ENCODE data around the gene HNRNPA1.

The HNRNPA1 gene

DNA sequence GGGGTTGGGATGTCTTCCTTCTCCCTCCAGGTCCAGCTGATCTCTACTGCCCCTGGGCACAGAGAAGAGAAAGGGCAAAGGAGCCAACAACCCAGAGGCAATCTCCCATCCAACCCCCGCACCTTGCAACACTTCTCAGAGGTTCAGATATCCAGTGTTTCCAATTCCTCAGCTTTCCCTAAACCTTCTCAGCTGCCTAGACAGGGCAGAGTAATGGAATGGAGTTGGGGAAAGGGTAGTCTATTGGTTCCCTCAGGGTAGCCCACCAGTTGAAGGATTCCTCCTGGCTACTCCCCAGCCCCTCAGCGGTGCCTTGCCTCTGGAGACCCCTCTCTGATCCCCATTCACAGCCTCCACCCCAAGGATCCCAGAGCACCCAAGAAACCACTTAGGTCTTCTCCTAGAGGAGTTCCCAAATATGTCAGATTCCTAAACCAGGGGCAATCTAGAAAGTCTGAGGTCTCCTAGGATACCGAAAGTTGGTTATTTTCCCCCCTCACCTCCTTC lies 19.8 kb downstream of the HNRNPA1 start:
- DNase-seq (ENCODE audit: low spot score), result no peak
- H3K27ac ChIP-seq, result no peak overlapping the region
- TF ChIP-seq, protein P1, sequence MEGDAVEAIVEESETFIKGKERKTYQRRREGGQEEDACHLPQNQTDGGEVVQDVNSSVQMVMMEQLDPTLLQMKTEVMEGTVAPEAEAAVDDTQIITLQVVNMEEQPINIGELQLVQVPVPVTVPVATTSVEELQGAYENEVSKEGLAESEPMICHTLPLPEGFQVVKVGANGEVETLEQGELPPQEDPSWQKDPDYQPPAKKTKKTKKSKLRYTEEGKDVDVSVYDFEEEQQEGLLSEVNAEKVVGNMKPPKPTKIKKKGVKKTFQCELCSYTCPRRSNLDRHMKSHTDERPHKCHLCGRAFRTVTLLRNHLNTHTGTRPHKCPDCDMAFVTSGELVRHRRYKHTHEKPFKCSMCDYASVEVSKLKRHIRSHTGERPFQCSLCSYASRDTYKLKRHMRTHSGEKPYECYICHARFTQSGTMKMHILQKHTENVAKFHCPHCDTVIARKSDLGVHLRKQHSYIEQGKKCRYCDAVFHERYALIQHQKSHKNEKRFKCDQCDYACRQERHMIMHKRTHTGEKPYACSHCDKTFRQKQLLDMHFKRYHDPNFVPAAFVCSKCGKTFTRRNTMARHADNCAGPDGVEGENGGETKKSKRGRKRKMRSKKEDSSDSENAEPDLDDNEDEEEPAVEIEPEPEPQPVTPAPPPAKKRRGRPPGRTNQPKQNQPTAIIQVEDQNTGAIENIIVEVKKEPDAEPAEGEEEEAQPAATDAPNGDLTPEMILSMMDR (IDR thresholded peaks at IDR 0.05), result no peak
- H3K4me3 ChIP-seq, result peak overlapping the region; percentile 59

DNA sequence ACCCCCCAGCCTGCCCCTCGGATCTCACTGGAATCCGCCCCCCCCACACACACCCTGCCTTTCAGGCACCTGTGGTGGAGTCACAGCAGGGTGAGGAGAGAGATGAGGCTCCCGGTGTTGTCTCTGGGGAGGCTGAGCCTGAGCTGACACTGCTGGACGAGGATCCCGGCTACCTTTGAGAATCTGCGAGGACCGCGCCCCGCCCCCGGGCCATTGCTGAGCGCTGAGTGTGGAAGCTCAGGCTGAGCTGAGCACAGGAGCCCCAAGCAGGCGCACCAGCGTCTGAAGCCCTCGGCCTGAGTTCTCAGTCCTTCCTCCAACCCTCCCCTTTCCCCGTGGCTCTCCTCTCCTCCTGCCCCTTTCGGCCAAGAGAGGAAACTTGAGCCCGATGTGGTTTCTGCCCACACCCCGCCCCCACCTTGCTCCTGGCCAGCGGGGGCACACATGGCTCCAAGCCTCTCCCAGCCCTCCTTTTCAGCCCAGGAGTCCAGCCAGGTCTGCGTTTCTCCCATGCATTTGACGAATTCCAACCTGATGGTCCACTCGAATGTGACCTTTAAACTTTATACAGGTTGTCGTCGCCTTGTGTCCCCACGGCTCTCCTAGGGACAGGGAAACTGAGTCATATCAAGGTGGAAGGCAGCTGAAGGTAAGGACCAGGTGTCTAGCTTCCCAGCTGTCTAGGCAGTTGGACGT lies 20.4 kb downstream of the HNRNPA1 start, which contains the start of gene NFE2:
Gene NFE2, minus strand, starts transcription at position 284 of the 696 bp plus-strand sequence. CDS start 5,767 bp downstream, outside the sequence.
- DNase-seq (ENCODE audit: low spot score), result no peak

DNA sequence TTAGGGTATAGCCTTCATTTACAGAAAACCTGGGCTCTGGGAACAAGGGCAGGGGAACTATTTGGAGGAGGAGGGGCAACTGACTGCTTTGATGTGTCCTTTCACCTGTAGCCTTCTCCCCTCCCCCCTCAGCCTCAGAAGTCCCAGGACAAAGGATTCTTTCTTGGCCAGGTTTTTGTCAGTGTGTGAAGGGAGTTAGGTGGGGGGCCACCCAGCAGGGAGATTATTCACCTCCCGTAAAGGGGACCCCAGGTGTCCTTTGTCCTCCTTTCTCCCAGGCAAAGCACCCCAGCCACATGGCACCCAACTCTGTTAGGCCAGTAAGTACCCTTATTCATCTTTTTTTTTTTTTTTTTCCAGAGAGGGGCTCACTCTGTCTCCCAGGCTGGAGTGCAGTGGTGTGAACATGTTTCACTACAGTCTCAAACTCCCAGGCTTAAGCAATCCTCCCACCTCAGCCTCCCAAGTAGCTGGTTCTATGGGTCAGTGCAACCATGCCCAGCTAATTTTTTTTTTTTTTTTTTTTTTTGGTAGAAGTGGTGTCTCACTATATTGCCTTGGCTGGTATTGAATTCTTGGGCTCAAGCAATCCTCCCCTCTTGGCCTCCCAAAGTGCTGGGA lies 21.0 kb downstream of the HNRNPA1 start:
- no peak overlapping the region for H3K27ac ChIP-seq
- no peak for DNase-seq (ENCODE audit: low spot score)
- H3K4me3 ChIP-seq, result no peak overlapping the region
- TF ChIP-seq, protein P1 (IDR thresholded peaks at IDR 0.05), result no peak

More for the DNA sequence above, 20.4 kb downstream of the HNRNPA1 start, which contains the start of gene NFE2:
- Histone ChIP-seq H3K4me3 (peak within 1 kb of the TSS; percentile 59), H3K27ac (no peak within 1 kb of the TSS)
- TF ChIP-seq, protein P1 (IDR thresholded peaks at IDR 0.05), result no peak

DNA sequence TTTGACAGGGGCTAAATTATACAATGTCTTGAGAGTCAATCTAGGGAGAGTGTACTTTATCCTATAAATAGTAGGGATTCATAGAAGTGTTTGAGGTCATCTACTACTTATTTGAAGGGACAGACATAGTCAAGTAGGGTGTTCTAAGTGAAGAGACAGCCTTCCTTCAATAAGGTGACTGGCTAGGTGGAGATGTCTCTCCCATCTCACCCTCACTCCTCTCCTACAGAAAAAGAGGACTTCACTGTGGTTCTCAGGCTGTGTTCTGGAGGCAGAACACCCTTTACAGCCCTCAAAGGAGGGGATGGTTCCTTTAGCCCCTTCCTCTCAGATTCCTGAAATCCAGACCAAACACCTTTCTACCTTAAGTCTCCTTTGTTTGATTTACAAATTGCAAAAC lies 23.1 kb downstream of the HNRNPA1 start:
- Histone ChIP-seq H3K27ac (no peak overlapping the region), H3K4me3 (no peak overlapping the region)
- TF ChIP-seq, protein P1 (IDR thresholded peaks at IDR 0.05), result no peak
- no peak for DNase-seq (ENCODE audit: low spot score)

DNA sequence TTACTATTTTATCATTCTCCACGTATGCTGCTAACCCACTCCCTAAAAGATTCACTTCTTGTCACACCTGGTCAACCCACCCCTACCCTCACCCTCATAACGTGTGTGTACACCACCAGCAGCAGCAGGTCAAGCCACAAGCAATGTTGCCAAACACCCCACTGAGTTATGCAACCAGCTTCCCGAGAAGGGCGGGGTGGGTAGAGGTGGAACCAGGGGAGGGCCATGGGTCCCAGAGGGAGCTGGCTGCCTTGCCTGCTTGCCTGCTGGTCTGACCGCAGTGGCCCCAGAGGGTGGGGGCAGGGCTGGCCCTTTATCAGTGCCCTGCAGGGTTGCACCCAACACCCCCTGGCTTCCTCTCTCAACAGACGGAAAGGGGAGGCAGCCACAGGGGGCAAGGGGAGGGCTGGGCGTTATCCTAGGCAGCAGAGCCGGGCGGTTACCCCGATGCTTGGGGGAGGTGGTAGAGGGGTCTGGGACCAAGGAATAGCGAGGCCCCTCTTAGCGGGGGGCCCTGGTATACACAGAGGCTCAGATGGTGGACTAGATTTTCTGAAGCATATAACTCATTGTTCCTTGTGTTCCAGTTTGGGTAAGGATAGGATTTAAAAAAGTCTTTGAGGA lies 23.8 kb downstream of the HNRNPA1 start:
- Histone ChIP-seq H3K4me3 (peak overlapping the region; percentile 45), H3K27ac (no peak overlapping the region)
- DNase-seq (ENCODE audit: low spot score), result peak; percentile 81
- TF ChIP-seq, protein P1 (IDR thresholded peaks at IDR 0.05), result no peak

DNA sequence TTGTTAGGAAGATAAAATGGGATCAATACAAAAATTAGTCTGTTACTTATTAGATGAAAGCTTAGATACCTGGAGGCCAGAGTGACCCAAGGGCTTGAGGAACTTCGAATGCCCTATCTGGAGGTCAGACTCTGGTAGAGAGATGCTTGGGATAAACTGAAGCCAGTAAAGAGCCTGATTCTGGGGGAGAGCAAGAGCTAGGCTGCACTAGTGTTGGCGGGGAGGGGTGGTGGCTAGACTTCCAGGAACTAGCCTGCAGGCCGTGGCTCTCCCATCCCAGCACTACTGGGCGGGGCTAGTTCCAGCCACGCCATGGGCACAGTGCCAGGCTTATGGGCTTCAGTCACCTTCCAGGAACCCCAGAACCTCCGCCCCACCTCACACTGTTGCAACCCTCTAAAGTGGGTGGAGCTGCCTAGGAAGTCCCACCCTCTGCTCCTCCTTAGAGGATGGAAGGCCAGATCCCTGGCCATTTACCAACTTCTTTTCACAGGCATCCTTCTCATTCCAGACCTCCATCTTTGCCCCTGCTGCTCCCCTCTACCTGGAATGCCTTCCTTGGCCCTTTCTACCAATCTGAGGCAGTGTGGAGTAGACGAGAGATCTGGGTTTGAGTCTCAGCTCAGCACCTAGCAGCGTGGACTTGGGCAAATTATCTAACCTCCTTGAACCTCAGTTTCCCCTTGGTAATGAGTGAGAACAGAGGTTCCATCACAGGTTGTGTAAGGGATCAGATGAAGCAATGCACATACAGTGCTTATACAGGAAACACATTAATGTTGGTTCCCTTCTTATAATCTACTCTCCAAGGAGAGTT lies 26.6 kb downstream of the HNRNPA1 start:
- TF ChIP-seq, protein P1 (IDR thresholded peaks at IDR 0.05), result no peak
- no peak for DNase-seq (ENCODE audit: low spot score)
- H3K4me3 ChIP-seq, result no peak overlapping the region
- H3K27ac ChIP-seq, result no peak overlapping the region

Measured in coronary artery (tissue), 2 donors.